K562 (cell line): ENCODE measurements around the gene AHCYL2. TPM values are rescaled to one million over a fixed set of nuclear protein-coding genes. Genes with fewer than 3 reads are reported as not detected.

ENCODE experiments used
- ATF1 ChIP-seq, 2 experiments: fragments of 450-650 bp in 1 of 2; IDR thresholded peaks; 2 replicates each; pipeline ENCODE4 v1.6.1; 2016; ENCODE audit warnings: missing compliant biosample characterization in 1 of 2, missing genetic modification characterization in 1 of 2
- ELF4 ChIP-seq: fragments of 450-650 bp; formaldehyde crosslinking; IDR thresholded peaks from 2 replicates; pipeline ENCODE4 v1.4.0; 2022; ENCODE audit warnings: missing genetic modification characterization
- GABPB1 ChIP-seq: sonication (generic); formaldehyde crosslinking; IDR thresholded peaks from 2 replicates; pipeline ENCODE4 v1.8.0; 2022; ENCODE audit warnings: mild to moderate bottlenecking, missing genetic modification reagents
- HOXB6 ChIP-seq: fragments of 250-450 bp; sonication (Bioruptor Pico); IDR thresholded peaks from 2 replicates; pipeline ENCODE4 v1.5.1; 2022; ENCODE audit warnings: mild to moderate bottlenecking, borderline replicate concordance
- KDM4B ChIP-seq, 2 experiments: fragments of 450-650 bp in 1 of 2; sonication (generic) in 1 of 2; IDR thresholded peaks; 2 replicates each; pipeline ENCODE4 v1.6.1; 2016 to 2017; ENCODE audit warnings: borderline replicate concordance in 2 of 2, antibody characterized with exemption in 1 of 2, low read depth in 1 of 2, mild to moderate bottlenecking in 1 of 2
- KHSRP ChIP-seq: fragments of 450-650 bp; IDR thresholded peaks from 2 replicates; pipeline ENCODE4 v1.6.1; 2017
- KLF6 ChIP-seq: fragments of 250-450 bp; sonication (Bioruptor Pico); IDR thresholded peaks from 2 replicates; pipeline ENCODE4 v1.4.0; 2020; ENCODE audit warnings: mild to moderate bottlenecking, moderate library complexity, borderline replicate concordance
- LCOR ChIP-seq: sonication (generic); formaldehyde crosslinking; IDR thresholded peaks from 2 replicates; pipeline ENCODE4 v1.8.0; 2022; ENCODE audit warnings: mild to moderate bottlenecking, missing genetic modification reagents
- NFXL1 ChIP-seq: fragments of 450-650 bp; formaldehyde crosslinking; IDR thresholded peaks from 2 replicates; pipeline ENCODE4 v1.4.0; 2021; ENCODE audit warnings: mild to moderate bottlenecking
- PHF20 ChIP-seq: fragments of 450-650 bp; IDR thresholded peaks from 2 replicates; pipeline ENCODE4 v1.6.1; 2018; ENCODE audit not compliant: partially characterized antibody
- POLR2AphosphoS5 ChIP-seq: IDR thresholded peaks from 2 replicates; pipeline ENCODE4 v1.6.1; 2011; ENCODE audit warnings: mild to moderate bottlenecking, low read depth, low read length, moderate library complexity; ENCODE audit not compliant: control insufficient read depth, insufficient read depth
- PTTG1 ChIP-seq: fragments of 450-650 bp; IDR thresholded peaks from 2 replicates; pipeline ENCODE4 v1.6.1; 2016; ENCODE audit warnings: low read depth, mild to moderate bottlenecking, missing genetic modification characterization, missing compliant biosample characterization
- ZNF23 ChIP-seq: fragments of 250-450 bp; sonication (Bioruptor Pico); IDR thresholded peaks from 2 replicates; pipeline ENCODE4 v1.4.0; 2020; ENCODE audit warnings: mild to moderate bottlenecking
- ZNF699 ChIP-seq: fragments of 250-450 bp; sonication (Bioruptor Pico); IDR thresholded peaks from 2 replicates; pipeline ENCODE4 v1.8.0; 2021; ENCODE audit warnings: mild to moderate bottlenecking, moderate library complexity; ENCODE audit not compliant: insufficient replicate concordance
- polyA plus RNA-seq, 8 experiments: library from polyadenylated mRNA; depleted of rRNA in 4 of 8; stranded (reverse) in 5 of 8; unstranded in 3 of 8; fragments of >200 nt; fragmentation: Nextera tagmentation in 2 of 8; fragmentation: Illumina TruSeq in 1 of 8; extraction: Ambion mirVana in 2 of 8; extraction: Trizol in 1 of 8; gene quantifications; 2 replicates each; pipeline versions ENCODE4 v1.2.1 to v1.2.3, GENCODE V29; 2011 to 2014; ENCODE audit warnings: inconsistent platforms in 1 of 8, missing spikeins in 1 of 8
- total RNA-seq, 7 experiments: library from RNA; depleted of rRNA in 6 of 7; stranded (reverse); fragments of >200 nt in 6 of 7; fragmentation: Illumina TruSeq in 2 of 7; extraction: Trizol in 2 of 7; gene quantifications; 2 replicates each; pipeline versions ENCODE4 v1.2.1 to v1.2.3, GENCODE V29; 2011 to 2021; ENCODE audit warnings: low replicate concordance in 1 of 7
- TF ChIP-seq, protein P1 (sequence below): sonication (generic); formaldehyde crosslinking; IDR thresholded peaks from 2 replicates; pipeline ENCODE4 v1.8.1; 2023; ENCODE audit warnings: missing genetic modification reagents, mild to moderate bottlenecking, borderline replicate concordance
- TF ChIP-seq, protein P2 (sequence below), 2 experiments: fragments of 450-650 bp; conservative IDR thresholded peaks; 2 replicates each; pipeline ENCODE4 v1.6.1; 2017; ENCODE audit warnings: mild to moderate bottlenecking in 2 of 2, moderate library complexity in 2 of 2
- TF ChIP-seq, protein P3 (sequence below), 2 experiments: fragments of 150-350 bp in 1 of 2; IDR thresholded peaks; 2 replicates each; pipeline ENCODE4 v1.6.1; 2012 to 2016; ENCODE audit warnings: low read depth in 2 of 2, low read length in 2 of 2, mild to moderate bottlenecking in 1 of 2, moderate library complexity in 1 of 2

The AHCYL2 gene
- total and polyA plus RNA-seq, 9 of the 15 experiments (the other 6 are each of a cell fraction or from before 2014, with no cell fraction given), result 0.93 to 10.5 (median 5.2) TPM

GRCh38 chr7:129439963-129440625 is 215.3 kb downstream of the AHCYL2 start (continued):
- TF ChIP-seq, protein P1, sequence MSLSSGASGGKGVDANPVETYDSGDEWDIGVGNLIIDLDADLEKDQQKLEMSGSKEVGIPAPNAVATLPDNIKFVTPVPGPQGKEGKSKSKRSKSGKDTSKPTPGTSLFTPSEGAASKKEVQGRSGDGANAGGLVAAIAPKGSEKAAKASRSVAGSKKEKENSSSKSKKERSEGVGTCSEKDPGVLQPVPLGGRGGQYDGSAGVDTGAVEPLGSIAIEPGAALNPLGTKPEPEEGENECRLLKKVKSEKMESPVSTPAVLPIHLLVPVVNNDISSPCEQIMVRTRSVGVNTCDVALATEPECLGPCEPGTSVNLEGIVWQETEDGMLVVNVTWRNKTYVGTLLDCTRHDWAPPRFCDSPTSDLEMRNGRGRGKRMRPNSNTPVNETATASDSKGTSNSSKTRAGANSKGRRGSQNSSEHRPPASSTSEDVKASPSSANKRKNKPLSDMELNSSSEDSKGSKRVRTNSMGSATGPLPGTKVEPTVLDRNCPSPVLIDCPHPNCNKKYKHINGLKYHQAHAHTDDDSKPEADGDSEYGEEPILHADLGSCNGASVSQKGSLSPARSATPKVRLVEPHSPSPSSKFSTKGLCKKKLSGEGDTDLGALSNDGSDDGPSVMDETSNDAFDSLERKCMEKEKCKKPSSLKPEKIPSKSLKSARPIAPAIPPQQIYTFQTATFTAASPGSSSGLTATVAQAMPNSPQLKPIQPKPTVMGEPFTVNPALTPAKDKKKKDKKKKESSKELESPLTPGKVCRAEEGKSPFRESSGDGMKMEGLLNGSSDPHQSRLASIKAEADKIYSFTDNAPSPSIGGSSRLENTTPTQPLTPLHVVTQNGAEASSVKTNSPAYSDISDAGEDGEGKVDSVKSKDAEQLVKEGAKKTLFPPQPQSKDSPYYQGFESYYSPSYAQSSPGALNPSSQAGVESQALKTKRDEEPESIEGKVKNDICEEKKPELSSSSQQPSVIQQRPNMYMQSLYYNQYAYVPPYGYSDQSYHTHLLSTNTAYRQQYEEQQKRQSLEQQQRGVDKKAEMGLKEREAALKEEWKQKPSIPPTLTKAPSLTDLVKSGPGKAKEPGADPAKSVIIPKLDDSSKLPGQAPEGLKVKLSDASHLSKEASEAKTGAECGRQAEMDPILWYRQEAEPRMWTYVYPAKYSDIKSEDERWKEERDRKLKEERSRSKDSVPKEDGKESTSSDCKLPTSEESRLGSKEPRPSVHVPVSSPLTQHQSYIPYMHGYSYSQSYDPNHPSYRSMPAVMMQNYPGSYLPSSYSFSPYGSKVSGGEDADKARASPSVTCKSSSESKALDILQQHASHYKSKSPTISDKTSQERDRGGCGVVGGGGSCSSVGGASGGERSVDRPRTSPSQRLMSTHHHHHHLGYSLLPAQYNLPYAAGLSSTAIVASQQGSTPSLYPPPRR (CRISPR knock-in tag), result no peak
- TF ChIP-seq GABPB1 (CRISPR knock-in tag) (no peak), HOXB6 (CRISPR knock-in tag) (no peak), KHSRP (no peak), KLF6 (0 out of 2 replicates have a peak, but pooled peaks have one; percentile 27), ATF1 (CRISPR knock-in tag; IDR thresholded peaks at IDR 0.05) (no peak), ATF1 (tag; IDR thresholded peaks at IDR 0.05) (no peak), ZNF699 (CRISPR knock-in tag) (no peak), LCOR (CRISPR knock-in tag) (no peak), NFXL1 (CRISPR knock-in tag) (no peak), PHF20 (no peak), PTTG1 (tag) (no peak), ELF4 (peak; percentile 56; the same call in 1 of the 2 replicates), ZNF23 (CRISPR knock-in tag) (no peak), KDM4B (IDR thresholded peaks at IDR 0.05; ENCODE audit: borderline replicate concordance in 2 of 2, low read depth in 1 of 2) (no peak), POLR2AphosphoS5 (no peak)
- TF ChIP-seq, protein P2, sequence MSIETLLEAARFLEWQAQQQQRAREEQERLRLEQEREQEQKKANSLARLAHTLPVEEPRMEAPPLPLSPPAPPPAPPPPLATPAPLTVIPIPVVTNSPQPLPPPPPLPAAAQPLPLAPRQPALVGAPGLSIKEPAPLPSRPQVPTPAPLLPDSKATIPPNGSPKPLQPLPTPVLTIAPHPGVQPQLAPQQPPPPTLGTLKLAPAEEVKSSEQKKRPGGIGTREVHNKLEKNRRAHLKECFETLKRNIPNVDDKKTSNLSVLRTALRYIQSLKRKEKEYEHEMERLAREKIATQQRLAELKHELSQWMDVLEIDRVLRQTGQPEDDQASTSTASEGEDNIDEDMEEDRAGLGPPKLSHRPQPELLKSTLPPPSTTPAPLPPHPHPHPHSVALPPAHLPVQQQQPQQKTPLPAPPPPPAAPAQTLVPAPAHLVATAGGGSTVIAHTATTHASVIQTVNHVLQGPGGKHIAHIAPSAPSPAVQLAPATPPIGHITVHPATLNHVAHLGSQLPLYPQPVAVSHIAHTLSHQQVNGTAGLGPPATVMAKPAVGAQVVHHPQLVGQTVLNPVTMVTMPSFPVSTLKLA (conservative IDR thresholded peaks at IDR 0.05), result no peak
- TF ChIP-seq, protein P3, sequence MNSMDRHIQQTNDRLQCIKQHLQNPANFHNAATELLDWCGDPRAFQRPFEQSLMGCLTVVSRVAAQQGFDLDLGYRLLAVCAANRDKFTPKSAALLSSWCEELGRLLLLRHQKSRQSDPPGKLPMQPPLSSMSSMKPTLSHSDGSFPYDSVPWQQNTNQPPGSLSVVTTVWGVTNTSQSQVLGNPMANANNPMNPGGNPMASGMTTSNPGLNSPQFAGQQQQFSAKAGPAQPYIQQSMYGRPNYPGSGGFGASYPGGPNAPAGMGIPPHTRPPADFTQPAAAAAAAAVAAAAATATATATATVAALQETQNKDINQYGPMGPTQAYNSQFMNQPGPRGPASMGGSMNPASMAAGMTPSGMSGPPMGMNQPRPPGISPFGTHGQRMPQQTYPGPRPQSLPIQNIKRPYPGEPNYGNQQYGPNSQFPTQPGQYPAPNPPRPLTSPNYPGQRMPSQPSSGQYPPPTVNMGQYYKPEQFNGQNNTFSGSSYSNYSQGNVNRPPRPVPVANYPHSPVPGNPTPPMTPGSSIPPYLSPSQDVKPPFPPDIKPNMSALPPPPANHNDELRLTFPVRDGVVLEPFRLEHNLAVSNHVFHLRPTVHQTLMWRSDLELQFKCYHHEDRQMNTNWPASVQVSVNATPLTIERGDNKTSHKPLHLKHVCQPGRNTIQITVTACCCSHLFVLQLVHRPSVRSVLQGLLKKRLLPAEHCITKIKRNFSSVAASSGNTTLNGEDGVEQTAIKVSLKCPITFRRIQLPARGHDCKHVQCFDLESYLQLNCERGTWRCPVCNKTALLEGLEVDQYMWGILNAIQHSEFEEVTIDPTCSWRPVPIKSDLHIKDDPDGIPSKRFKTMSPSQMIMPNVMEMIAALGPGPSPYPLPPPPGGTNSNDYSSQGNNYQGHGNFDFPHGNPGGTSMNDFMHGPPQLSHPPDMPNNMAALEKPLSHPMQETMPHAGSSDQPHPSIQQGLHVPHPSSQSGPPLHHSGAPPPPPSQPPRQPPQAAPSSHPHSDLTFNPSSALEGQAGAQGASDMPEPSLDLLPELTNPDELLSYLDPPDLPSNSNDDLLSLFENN (IDR thresholded peaks at IDR 0.05; ENCODE audit: low read depth in 2 of 2, low read length in 2 of 2), result no peak
